Measurements from ENCODE around the gene ACTL9.
"Not testable (repeated sequence)": the region's sequence is repeated elsewhere in the genome, so short reads cannot be mapped to it uniquely, and the experiment has no call there.

ACTL9 gene

DNA sequence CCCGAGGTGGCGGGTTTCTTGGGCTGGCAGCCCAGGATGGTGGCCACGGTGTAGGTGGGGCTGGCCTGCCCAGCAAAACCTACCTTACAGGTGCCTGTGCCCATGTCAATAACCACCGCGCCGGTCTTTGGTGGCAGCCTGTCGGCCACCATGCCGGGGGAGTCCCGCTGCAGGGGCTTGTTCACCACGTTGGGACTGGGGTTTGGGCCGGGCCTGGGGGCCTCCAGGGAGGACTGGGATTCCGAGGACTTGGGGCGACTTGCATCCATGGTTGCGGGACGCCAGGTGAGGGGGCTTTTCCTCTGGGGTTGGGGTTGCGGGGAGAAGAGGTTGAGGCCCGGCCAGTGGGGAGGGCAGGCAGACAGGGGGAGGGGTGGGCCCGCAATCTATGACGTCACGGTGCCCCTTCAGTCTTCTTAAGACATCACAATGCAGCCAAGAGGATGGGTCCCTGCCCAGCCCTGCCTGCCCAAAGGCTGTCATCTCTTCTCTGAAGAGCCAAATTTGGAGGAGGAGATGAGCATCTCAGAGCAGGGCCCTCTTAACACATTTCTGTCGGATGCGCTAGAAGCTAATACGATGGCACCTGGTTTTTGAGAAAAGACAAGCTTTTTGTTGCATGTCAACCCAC is at the start of gene ACTL9:
Gene ACTL9, minus strand, starts transcription at position 363 of the 631 bp plus-strand sequence. Its CDS starts 94 bp downstream, at position 269.
- DNase-seq (ENCODE audit: low read depth) = no peak

DNA sequence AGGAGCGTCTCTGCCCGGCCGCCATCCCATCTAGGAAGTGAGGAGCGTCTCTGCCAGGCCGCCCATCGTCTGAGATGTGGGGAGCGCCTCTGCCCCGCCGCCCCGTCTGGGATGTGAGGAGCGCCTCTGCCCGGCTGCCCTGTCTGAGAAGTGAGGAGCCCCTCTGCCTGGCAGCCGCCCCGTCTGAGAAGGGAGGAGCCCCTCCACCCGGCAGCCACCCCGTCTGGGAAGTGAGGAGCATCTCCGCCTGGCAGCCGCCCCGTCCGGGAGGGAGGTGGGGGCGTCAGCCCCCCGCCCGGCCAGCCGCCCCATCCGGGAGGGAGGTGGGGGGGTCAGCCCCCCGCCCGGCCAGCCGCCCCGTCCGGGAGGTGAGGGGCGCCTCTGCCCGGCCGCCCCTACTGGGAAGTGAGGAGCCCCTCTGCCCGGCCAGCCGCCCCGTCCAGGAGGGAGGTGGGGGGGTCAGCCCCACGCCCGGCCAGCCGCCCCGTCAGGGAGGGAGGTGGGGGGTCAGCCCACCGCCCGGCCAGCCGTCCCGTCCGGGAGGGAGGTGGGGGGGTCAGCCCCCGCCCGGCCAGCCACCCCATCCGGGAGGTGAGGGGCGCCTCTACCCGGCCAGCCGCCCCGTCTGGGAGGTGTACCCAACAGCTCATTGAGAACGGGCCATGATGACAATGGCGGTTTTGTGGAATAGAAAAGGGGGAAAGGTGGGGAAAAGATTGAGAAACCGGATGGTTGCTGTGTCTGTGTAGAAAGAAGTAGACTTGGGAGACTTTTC is 40.9 kb upstream of the ACTL9 start:
- not testable (repeated sequence) for DNase-seq (ENCODE audit: low read depth)

GRCh38 chr19:8738377-8738776 is 39.8 kb upstream of the ACTL9 start:
- no peak for DNase-seq (ENCODE audit: low read depth)

GRCh38 chr19:8731428-8732169 is 33.0 kb upstream of the ACTL9 start:
- no peak for DNase-seq (ENCODE audit: low read depth)

DNA sequence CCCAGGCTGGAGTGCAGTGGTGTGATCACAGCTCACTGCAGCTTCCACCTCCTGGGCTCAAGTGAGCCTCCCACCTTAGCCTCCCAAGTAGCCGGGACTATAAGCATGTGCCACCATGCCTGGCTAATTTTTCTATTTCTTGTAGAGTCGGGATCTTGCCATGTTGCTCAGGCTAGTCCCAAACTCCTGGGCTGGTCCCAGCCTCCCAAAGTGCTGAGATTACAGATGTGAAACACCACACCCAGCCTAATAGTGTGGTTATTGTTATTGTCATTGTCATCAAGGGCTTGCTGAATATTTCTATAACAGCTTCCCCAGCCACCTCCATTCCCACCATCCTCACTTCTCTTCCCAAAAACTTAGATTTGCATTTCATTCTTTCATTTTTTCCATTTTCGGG is 25.7 kb upstream of the ACTL9 start:
- DNase-seq (ENCODE audit: low read depth) = no peak

DNA sequence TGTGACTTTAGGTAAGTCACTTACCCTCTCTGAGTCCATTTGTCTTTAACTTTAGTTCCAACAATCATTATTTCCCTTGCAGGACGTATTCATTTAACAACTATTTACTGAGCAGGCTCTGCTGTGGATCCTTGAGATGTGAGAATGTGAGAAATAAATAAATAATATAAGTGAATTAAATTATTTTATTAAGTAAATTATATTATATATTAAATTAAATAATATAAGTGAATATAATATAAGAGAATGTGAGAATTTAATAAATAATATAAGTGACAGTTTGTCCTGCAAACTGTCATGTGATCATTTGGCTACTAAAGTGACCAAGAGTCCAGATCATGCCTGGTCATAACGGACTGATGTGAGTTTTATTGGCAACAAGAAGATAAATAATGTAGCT is 23.4 kb upstream of the ACTL9 start:
- DNase-seq (ENCODE audit: low read depth) = no peak

- no peak for DNase-seq (ENCODE audit: low read depth)
Observed at GRCh38 chr19:8721334-8721733, 22.7 kb upstream of the ACTL9 start, which contains the start of gene OR2Z1. TSS of gene OR2Z1 (plus strand) at chr19:8721634. CDS start at chr19:8731029, 9,395 bp downstream.

- not testable (repeated sequence) for DNase-seq (ENCODE audit: low read depth)
Observed at GRCh38 chr19:8710337-8710736, 11.7 kb upstream of the ACTL9 start.

DNA sequence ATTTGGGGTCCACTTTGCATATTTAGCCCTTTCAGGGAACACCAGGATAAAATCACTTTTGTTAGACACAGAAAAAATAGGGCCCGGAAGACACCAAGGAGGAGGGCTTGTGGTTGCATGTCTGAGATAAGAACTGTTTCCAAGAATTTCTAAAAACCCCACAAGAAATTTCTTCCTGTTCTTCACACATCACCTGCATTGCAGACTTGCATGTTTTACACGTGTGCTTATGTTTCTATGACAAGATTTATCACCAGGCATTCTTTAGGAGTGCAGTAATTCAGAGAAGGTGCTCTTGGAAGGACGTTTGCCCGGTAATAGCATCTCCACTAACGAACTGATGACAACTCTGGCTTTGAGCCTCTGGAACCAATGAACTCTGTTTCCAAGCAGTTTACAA is 7.1 kb upstream of the ACTL9 start:
- no peak for DNase-seq (ENCODE audit: low read depth)

GRCh38 chr19:8705304-8705703 is 6.7 kb upstream of the ACTL9 start:
- not testable (repeated sequence) for DNase-seq (ENCODE audit: low read depth)

GRCh38 chr19:8703223-8703622 is 4.6 kb upstream of the ACTL9 start:
- DNase-seq (ENCODE audit: low read depth) = no peak

DNA sequence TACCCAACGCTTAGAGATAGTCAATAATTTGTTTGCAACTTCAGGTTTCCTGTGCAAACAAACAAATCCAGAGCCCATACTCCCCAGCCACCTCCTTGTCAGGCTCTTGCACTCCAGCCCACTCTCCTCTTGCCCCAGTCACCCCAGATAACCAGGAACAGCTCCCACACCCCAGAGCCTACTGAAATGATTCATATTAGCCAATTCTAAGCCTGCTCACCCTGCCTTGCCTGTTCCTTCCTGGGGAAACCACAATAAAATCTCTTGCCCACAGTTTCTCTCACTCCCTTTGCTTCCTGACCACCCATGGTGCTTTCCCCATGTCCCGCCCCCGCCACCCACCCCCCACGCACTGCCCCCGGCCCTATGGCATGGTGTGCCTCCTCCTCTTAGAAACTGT is 3.8 kb upstream of the ACTL9 start:
- no peak for DNase-seq (ENCODE audit: low read depth)

GRCh38 chr19:8700956-8701355 is 2.4 kb upstream of the ACTL9 start:
- DNase-seq (ENCODE audit: low read depth) = no peak

DNA sequence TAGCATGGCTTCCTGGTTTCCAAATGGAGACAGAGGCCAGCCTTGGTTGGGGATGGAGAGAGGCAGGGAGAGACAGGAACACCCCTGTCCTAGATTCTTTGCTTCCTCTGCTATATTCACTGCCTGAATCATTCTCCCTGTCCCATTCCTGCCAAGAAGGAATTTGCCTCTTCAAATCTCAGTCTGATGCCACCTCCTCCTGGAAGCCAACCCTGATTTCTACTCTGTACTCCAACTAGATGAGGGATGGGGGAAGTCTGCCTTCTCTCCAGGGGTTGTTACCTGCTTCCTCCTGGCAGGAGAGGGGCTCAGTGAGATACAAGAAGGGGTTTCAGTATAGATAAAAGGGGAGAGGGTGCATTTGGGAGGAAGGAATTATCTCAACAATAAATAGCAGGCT is 1.3 kb upstream of the ACTL9 start:
- no peak for DNase-seq (ENCODE audit: low read depth)

DNA sequence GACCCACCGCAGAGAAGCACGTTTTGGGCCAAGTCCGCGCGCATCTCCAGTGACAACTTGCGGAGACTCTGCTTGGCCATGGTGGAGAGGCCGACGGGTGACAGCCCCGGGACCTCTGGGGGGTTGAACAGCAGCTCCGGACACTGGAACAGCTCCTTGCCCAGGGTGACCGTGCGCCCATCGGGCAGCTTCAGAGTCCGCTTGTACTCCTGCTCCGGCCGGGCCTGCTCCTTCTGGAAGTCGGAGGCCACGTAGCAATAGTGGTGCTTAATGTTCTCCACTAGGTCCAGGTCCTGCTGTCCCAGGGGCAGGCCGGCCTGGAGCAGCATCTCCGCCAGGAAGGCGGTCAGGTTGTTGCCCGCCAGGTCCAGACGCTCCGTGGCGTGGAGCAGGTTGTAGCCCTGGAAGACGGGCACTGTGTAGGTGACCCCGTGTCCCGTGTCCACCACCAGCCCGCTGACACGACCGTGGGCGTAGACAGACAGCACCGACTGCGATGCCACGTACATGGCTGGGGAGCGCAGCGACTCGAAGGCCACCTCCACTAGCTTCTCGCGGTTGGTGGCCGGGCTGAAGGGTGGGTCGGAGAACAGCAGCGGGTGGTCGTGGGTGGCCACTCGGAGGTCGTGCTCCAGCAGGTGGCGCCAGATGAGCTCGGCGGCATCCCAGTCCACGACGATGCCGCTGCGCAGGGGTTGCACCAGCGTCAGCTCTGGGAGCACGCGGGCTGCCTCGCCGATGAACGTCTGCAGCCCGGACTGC is 743 bp downstream of the ACTL9 start:
- no peak for DNase-seq (ENCODE audit: low read depth)

GRCh38 chr19:8696993-8697392 is 1.6 kb downstream of the ACTL9 start:
- DNase-seq (ENCODE audit: low read depth) = no peak

GRCh38 chr19:8695911-8696310 is 2.7 kb downstream of the ACTL9 start:
- no peak for DNase-seq (ENCODE audit: low read depth)

DNA sequence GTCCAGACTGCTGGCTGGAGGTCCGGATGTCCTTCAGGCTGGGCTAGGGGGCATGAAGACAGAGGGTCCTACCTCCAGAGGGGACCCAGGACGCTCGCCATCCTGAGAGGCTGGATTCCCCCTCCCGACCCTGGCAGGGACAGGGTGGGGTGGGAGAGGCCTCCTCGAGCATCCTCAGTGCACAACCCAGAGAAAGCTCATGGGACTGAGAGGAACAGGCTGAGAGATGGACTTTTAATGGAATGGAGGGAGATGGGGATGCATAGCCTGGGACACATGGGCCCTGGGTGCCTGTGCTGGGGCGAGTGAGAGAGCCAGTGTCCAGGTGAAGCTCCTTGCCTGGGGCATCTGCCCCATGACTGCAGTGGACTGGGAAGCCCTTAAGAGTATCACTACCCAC is 3.1 kb downstream of the ACTL9 start:
- DNase-seq (ENCODE audit: low read depth) = no peak

DNA sequence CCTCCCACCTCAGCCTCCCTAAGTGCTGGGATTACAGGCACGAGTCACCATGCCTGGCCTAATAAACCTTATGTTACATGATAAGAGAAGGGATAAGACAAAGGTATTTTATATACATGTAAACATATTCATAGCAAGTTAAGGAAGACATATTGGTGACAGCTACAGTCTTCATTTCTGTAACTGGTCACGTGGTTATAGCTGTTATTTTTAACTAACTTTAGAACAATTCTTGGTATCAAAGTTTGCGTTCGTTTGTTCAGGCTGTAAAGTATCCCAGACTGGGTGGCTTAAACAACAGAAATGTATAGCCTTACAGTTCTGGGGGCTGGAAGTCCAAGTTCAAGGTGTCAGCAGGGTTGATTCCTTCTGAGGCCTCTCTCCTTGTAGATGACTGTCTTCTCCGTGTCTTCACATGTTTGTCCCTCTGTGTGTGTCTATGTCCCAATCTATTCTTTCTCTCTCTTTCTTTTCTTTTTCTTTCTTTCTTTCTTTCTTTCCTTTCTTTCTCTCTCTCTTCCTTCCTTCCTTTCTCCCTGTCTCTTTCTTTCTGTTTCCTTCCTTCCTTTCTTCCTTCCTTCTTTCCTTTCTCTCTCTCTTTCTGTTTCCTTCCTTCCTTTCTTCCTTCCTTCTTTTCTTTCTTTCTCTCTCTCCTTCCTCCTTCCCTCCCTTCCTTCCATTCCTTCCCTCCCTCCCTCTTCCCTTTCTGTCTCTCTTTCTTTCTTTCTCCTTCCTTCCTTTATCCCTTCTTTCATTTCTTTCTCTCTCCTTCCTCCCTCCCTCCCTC is 7.6 kb downstream of the ACTL9 start:
- DNase-seq (ENCODE audit: low read depth) = no peak

GRCh38 chr19:8688930-8689329 is 9.7 kb downstream of the ACTL9 start:
- no peak for DNase-seq (ENCODE audit: low read depth)

GRCh38 chr19:8686549-8686948 is 12.0 kb downstream of the ACTL9 start:
- DNase-seq (ENCODE audit: low read depth) = no peak
